H1 (cell line): ENCODE results near the gene GPR18. TPM values are rescaled to one million over a fixed set of nuclear protein-coding genes. Genes with fewer than 3 reads are reported as not detected.

ENCODE experiments used
- CTCF ChIA-PET: fragments of 300-600 bp; sonication (Branson Sonifier 250); formaldehyde crosslinking; loops from one replicate; lab custom pipeline; 2021; ENCODE audit not compliant: partially characterized antibody; lab: Charles Lee
- POLR2A ChIA-PET: fragments of 300-600 bp; sonication (Branson Sonifier 250); formaldehyde crosslinking; loops from one replicate; lab custom pipeline; 2021; ENCODE audit warnings: inconsistent platforms; ENCODE audit not compliant: partially characterized antibody; lab: Charles Lee
- DNase-seq, 2 experiments: peaks; one replicate each; pipeline versions ENCODE4 v3.0.0 to v3.0.0-alpha.2; 2010 to 2022; ENCODE audit warnings: low spot score in 2 of 2, low read depth in 1 of 2, mixed read lengths in 1 of 2
- FAIRE-seq: peaks from 2 replicates; lab custom pipeline; 2011; peaks lifted over from hg19 to GRCh38; lab: Jason Lieb, UNC
- H2AFZ ChIP-seq: 2 replicates; pipeline ENCODE4 v1.8.1; 2012; ENCODE audit warnings: low read length, inconsistent platforms
- H2AK5ac ChIP-seq: 2 replicates; pipeline ENCODE4 v1.6.1; 2013; ENCODE audit warnings: low read depth, low read length
- H2BK120ac ChIP-seq: replicated peaks from 2 replicates; pipeline ENCODE3; 2013; ENCODE audit warnings: low read depth, low read length, inconsistent platforms
- H2BK12ac ChIP-seq: 2 replicates; pipeline ENCODE4 v1.6.1; 2013; ENCODE audit warnings: low read depth, low read length
- H2BK15ac ChIP-seq: 2 replicates; pipeline ENCODE4 v1.6.1; 2013; ENCODE audit warnings: low read length
- H2BK20ac ChIP-seq: 2 replicates; pipeline ENCODE4 v1.6.1; 2013; ENCODE audit warnings: low read length
- H2BK5ac ChIP-seq: 2 replicates; pipeline ENCODE4 v1.6.1; 2013; ENCODE audit warnings: low read depth, low read length
- H3K14ac ChIP-seq: 2 replicates; pipeline ENCODE4 v1.6.1; 2013; ENCODE audit warnings: inconsistent platforms; ENCODE audit not compliant: insufficient read length
- H3K18ac ChIP-seq: 2 replicates; pipeline ENCODE4 v1.6.1; 2013; ENCODE audit warnings: low read length; ENCODE audit errors: extremely low read depth
- H3K23ac ChIP-seq: 2 replicates; pipeline ENCODE4 v1.6.1; 2013; ENCODE audit warnings: inconsistent platforms; ENCODE audit not compliant: insufficient read length
- H3K23me2 ChIP-seq: 2 replicates; pipeline ENCODE4 v1.6.1; 2013; ENCODE audit warnings: low read depth, low read length
- H3K27ac ChIP-seq: 2 replicates; pipeline ENCODE4 v1.6.1; 2011; ENCODE audit warnings: low read depth, low read length, inconsistent platforms
- H3K27me3 ChIP-seq, 4 experiments: replicated peaks in 1 of 4; 1 replicate in 1 of 4; 2 replicates in 3 of 4; pipeline versions ENCODE4 v1.6.1 to v1.8.1; 2011 to 2013; ENCODE audit warnings: low read length in 3 of 4, mild to moderate bottlenecking in 3 of 4, inconsistent platforms in 2 of 4, mixed read lengths in 2 of 4, moderate library complexity in 1 of 4; ENCODE audit not compliant: control insufficient read depth in 3 of 4, insufficient read depth in 3 of 4; ENCODE audit errors: extremely low read depth in 1 of 4
- H3K36me3 ChIP-seq, 4 experiments: 2 replicates each; pipeline versions ENCODE4 v1.6.1 to v1.8.1; 2011 to 2013; ENCODE audit warnings: mild to moderate bottlenecking in 4 of 4, low read length in 3 of 4, moderate library complexity in 2 of 4, control low read depth in 1 of 4, inconsistent platforms in 1 of 4; ENCODE audit not compliant: insufficient read depth in 4 of 4, control insufficient read depth in 2 of 4
- H3K4ac ChIP-seq: replicated peaks from 2 replicates; pipeline ENCODE3; 2013; ENCODE audit warnings: low read length, low read depth, mixed read lengths, inconsistent platforms; ENCODE audit not compliant: insufficient read length
- H3K4me1 ChIP-seq, 4 experiments: replicated peaks in 1 of 4; 1 replicate in 1 of 4; 2 replicates in 3 of 4; pipeline versions ENCODE4 v1.6.1 to v1.8.1; 2011 to 2013; ENCODE audit warnings: low read length in 3 of 4, inconsistent platforms in 2 of 4, mixed read lengths in 1 of 4; ENCODE audit not compliant: insufficient read depth in 4 of 4, control insufficient read depth in 3 of 4
- H3K4me2 ChIP-seq, 2 experiments: 2 replicates each; pipeline versions ENCODE4 v1.6.1 to v1.8.1; 2011 to 2013; ENCODE audit warnings: low read depth in 2 of 2, low read length in 2 of 2, control low read depth in 1 of 2, inconsistent platforms in 1 of 2, mild to moderate bottlenecking in 1 of 2; ENCODE audit not compliant: insufficient read depth in 1 of 2
- H3K4me3 ChIP-seq, 4 experiments: fragments of 200-600, 300-600 bp in 1 of 4; sonication (generic), shearing (Covaris generic), sonication (Bioruptor Twin) in 1 of 4; 2 replicates each; pipeline versions ENCODE4 v1.5.1 to v1.8.1; 2011 to 2016; ENCODE audit warnings: low read length in 4 of 4, low read depth in 3 of 4, control low read depth in 2 of 4, inconsistent platforms in 2 of 4, mild to moderate bottlenecking in 2 of 4, mixed read lengths in 1 of 4, moderate library complexity in 1 of 4; ENCODE audit not compliant: insufficient read depth in 2 of 4; ENCODE audit errors: extremely low read depth in 1 of 4
- H3K56ac ChIP-seq: replicated peaks from 2 replicates; pipeline ENCODE3; 2013; ENCODE audit warnings: low read depth, mild to moderate bottlenecking, mixed read lengths, low read length, inconsistent platforms; ENCODE audit not compliant: insufficient read length
- H3K79me1 ChIP-seq: 2 replicates; pipeline ENCODE4 v1.6.1; 2013; ENCODE audit warnings: low read depth, low read length, control low read depth
- H3K79me2 ChIP-seq, 2 experiments: 2 replicates each; pipeline versions ENCODE4 v1.6.1 to v1.8.1; 2012 to 2013; ENCODE audit warnings: low read length in 2 of 2, mild to moderate bottlenecking in 2 of 2, inconsistent platforms in 1 of 2; ENCODE audit not compliant: insufficient read depth in 2 of 2, control insufficient read depth in 1 of 2
- H3K9ac ChIP-seq, 4 experiments: replicated peaks in 1 of 4; 1 replicate in 1 of 4; 2 replicates in 3 of 4; pipeline versions ENCODE4 v1.6.1 to v1.8.1; 2011 to 2013; ENCODE audit warnings: low read depth in 3 of 4, low read length in 3 of 4, control low read depth in 2 of 4, mild to moderate bottlenecking in 2 of 4, moderate library complexity in 2 of 4, inconsistent platforms in 1 of 4; ENCODE audit errors: extremely low read depth in 1 of 4
- H3K9me3 ChIP-seq, 2 experiments: 2 replicates each; pipeline versions ENCODE4 v1.6.1 to v1.8.1; 2012 to 2013; ENCODE audit warnings: mild to moderate bottlenecking in 2 of 2, moderate library complexity in 2 of 2, control low read depth in 1 of 2, inconsistent platforms in 1 of 2, low read depth in 1 of 2, low read length in 1 of 2, mixed read lengths in 1 of 2; ENCODE audit not compliant: insufficient read depth in 2 of 2
- H4K20me1 ChIP-seq, 2 experiments: replicated peaks in 1 of 2; 2 replicates each; pipeline versions ENCODE3 to v1.8.1; 2011 to 2013; ENCODE audit warnings: inconsistent platforms in 2 of 2, low read length in 2 of 2, mild to moderate bottlenecking in 1 of 2; ENCODE audit not compliant: insufficient read depth in 2 of 2, control insufficient read depth in 1 of 2
- H4K5ac ChIP-seq: 2 replicates; pipeline ENCODE4 v1.6.1; 2013; ENCODE audit warnings: low read length, low read depth, mixed read lengths, inconsistent platforms; ENCODE audit not compliant: insufficient read length
- H4K8ac ChIP-seq: 2 replicates; pipeline ENCODE4 v1.8.0; 2013; ENCODE audit warnings: mild to moderate bottlenecking, moderate library complexity, low read length, inconsistent platforms; ENCODE audit not compliant: insufficient read depth; ENCODE audit errors: extremely low read depth
- H4K91ac ChIP-seq: replicated peaks from 2 replicates; pipeline ENCODE3; 2013; ENCODE audit warnings: low read length, mixed read lengths, inconsistent platforms; ENCODE audit not compliant: insufficient read length
- CTCF ChIP-seq, 3 experiments: IDR thresholded peaks; 1 replicate in 2 of 3; 2 replicates in 1 of 3; pipeline versions ENCODE4 v1.5.1 to v1.6.1; 2011; ENCODE audit warnings: low read length in 3 of 3, mild to moderate bottlenecking in 3 of 3, inconsistent platforms in 2 of 3, low read depth in 1 of 3, moderate library complexity in 1 of 3; ENCODE audit not compliant: insufficient read depth in 1 of 3; ENCODE audit errors: control extremely low read depth in 1 of 3
- WGBS, 2 experiments: shearing (Covaris generic) in 1 of 2; methylation state at CpG; one replicate each; pipeline versions ENCODE4 v1.1.6 to v1.1.7; 2013 to 2015; ENCODE audit warnings: low lambda C conversion rate in 2 of 2, mixed read lengths in 2 of 2, inconsistent platforms in 1 of 2, low coverage in 1 of 2, missing lambda C conversion rate in 1 of 2; ENCODE audit not compliant: insufficient replicate concordance in 2 of 2, insufficient coverage in 1 of 2, insufficient read length in 1 of 2; ENCODE audit errors: extremely low coverage in 1 of 2, missing lambda C conversion rate in 1 of 2; 5-methylcytosine and 5-hydroxymethylcytosine counted together
- polyA plus RNA-seq, 7 experiments: library from polyadenylated mRNA; depleted of rRNA in 3 of 7; stranded (reverse) in 5 of 7; unstranded in 2 of 7; fragments of >200 nt in 5 of 7; fragments of 200-250 nt in 2 of 7; gene quantifications; 1 replicate in 5 of 7; 2 replicates in 1 of 7; 4 replicates in 1 of 7; pipeline versions ENCODE4 v1.2.1 to v1.2.3, GENCODE V29; 2011 to 2013; ENCODE audit warnings: missing spikeins in 2 of 7, mixed read lengths in 2 of 7
- total RNA-seq: library from RNA; stranded (reverse); fragmentation: NEBNext Ultra II Directional; extraction: Animal tissue kit (Norgen Biotek cat#: 25700); gene quantifications from 2 replicates; pipeline ENCODE4 v1.2.1, GENCODE V29; 2021

GPR18 gene
- total and polyA plus RNA-seq, 2 of the 8 experiments (the other 6 are each of a cell fraction or from before 2014, with no cell fraction given), result not detected

DNA sequence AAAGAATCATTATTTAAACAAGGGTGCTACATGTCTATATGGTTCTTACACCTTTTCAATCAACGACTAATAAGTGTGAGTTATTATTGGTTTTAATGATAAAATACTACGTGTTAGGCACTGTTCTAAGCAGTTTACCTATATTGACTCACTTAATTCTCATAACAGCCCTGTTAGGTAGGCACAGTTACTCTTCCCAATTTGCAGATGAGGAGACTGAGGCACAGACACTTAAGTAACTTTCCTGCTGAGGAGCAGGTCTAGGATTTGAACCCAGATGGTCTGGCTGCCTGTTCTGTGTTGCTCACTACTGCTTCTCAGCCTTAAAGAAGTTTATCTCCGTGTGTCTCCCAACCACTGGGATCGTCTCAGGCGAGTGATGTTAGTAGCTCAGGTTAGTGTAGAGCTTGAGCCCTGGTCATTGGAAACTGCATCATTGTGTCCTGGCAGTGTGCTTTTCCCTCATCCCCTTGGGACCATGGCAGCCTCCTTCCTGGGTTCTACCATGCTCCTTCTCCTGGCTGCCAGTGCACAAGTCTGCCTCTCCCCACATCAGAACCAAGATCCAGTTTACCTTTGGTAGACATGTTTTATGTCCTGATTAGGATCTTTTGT is 46.7 kb downstream of the GPR18 start:
- DNase-seq (no peak), FAIRE-seq (no peak)
- Histone ChIP-seq H3K27ac (no peak overlapping the region), H4K91ac (no peak overlapping the region), H3K23ac (no peak overlapping the region), H3K79me2 (peaks cover 10 to 94% of the 10 kb centered on the region in 2 experiments), H3K36me3 (no peaks in the 10 kb centered on the region), H3K9me3 (no peaks in the 10 kb centered on the region), H2AK5ac (no peak overlapping the region), H2BK15ac (no peak overlapping the region), H4K8ac (no peak overlapping the region), H4K20me1 (peaks cover 4 to 19% of the 10 kb centered on the region in 2 experiments), H2BK20ac (no peak overlapping the region), H3K4me1 (peaks cover 4 to 12% (median 6%) of the 10 kb centered on the region in 4 experiments; a peak in 5 of 7 replicates), H2AFZ (no peak overlapping the region), H2BK120ac (no peak overlapping the region), H3K23me2 (peaks cover 2% of the 10 kb centered on the region; the same call in 1 of the 2 replicates), H4K5ac (no peak overlapping the region), H3K9ac (no peak overlapping the region), H3K27me3 (no peaks in the 10 kb centered on the region), H3K79me1 (peaks cover 16% of the 10 kb centered on the region), H2BK5ac (no peak overlapping the region), H3K4ac (no peak overlapping the region), H2BK12ac (no peak overlapping the region), H3K56ac (no peak overlapping the region), H3K14ac (no peak overlapping the region), H3K18ac (no peak overlapping the region), H3K4me2 (no peak overlapping the region), H3K4me3 (no peak overlapping the region)
- no peak for TF ChIP-seq CTCF (IDR thresholded peaks at IDR 0.05; ENCODE audit: control extremely low read depth in 1 of 3, insufficient read depth in 1 of 3, low read depth in 1 of 3, low read length in 3 of 3)
- POLR2A ChIA-PET, result interaction anchor here (1.5 kb wide), 1 partner anchor 11 kb away, joined by 12 read pairs; the partner anchor contains the start of gene UBAC2
- CTCF ChIA-PET, result interaction anchor here (0.6 kb wide), 1 partner anchor 45 kb away, joined by 3 read pairs; no protein-coding TSS in a partner anchor
- 85% methylated on average over 5 of the region's 5 CpGs; no CpG with 5 or more reads in 1 of the 2 experiments for WGBS, 2 experiments
